Keratinocyte (primary cell): Measurements from ENCODE around the gene ARAF. TPM values are rescaled to one million over a fixed set of nuclear protein-coding genes. Genes with fewer than 3 reads are reported as not detected.

Source experiments
- DNase-seq: peaks from one replicate; pipeline ENCODE4 v3.0.0-alpha.2; 2011; ENCODE audit warnings: low read depth, missing footprints, low spot score
- FAIRE-seq: peaks from 2 replicates; lab custom pipeline; 2011; peaks lifted over from hg19 to GRCh38; lab: Jason Lieb, UNC
- H2AFZ ChIP-seq: 2 replicates; pipeline ENCODE4 v1.6.0; 2012; ENCODE audit warnings: low read length, control low read depth, inconsistent platforms; ENCODE audit not compliant: control insufficient read depth
- H3K27ac ChIP-seq: 2 replicates; pipeline ENCODE4 v1.5.1; 2011; ENCODE audit warnings: low read length; ENCODE audit not compliant: control insufficient read depth, insufficient read depth
- H3K27me3 ChIP-seq: 3 replicates; pipeline ENCODE4 v1.6.0; 2011; ENCODE audit warnings: low read length; ENCODE audit not compliant: control insufficient read depth, insufficient read depth; ENCODE audit errors: extremely low read depth
- H3K36me3 ChIP-seq, 2 experiments: 2 replicates in 1 of 2; 3 replicates in 1 of 2; pipeline ENCODE4 v1.5.1; 2011; ENCODE audit warnings: low read length in 2 of 2, mild to moderate bottlenecking in 1 of 2; ENCODE audit not compliant: control insufficient read depth in 2 of 2, insufficient read depth in 2 of 2; ENCODE audit errors: extremely low read depth in 1 of 2
- H3K4me1 ChIP-seq: 3 replicates; pipeline ENCODE4 v1.5.1; 2011; ENCODE audit warnings: low read length; ENCODE audit not compliant: control insufficient read depth, insufficient read depth; ENCODE audit errors: extremely low read depth
- H3K4me2 ChIP-seq: 3 replicates; pipeline ENCODE4 v1.6.0; 2011; ENCODE audit warnings: low read depth, low read length; ENCODE audit not compliant: control insufficient read depth, insufficient read depth; ENCODE audit errors: extremely low read depth
- H3K4me3 ChIP-seq, 3 experiments: fragments of 200-600 bp in 1 of 3; sonication (generic) in 1 of 3; 2 replicates in 2 of 3; 3 replicates in 1 of 3; pipeline ENCODE4 v1.5.1; 2011 to 2016; ENCODE audit warnings: low read length in 3 of 3, mild to moderate bottlenecking in 3 of 3, control low read depth in 2 of 3, inconsistent platforms in 1 of 3, low read depth in 1 of 3, mixed read lengths in 1 of 3, mixed run types in 1 of 3, moderate library complexity in 1 of 3; ENCODE audit not compliant: control insufficient read depth in 2 of 3, insufficient read depth in 2 of 3; ENCODE audit errors: extremely low read depth in 1 of 3
- H3K79me2 ChIP-seq: 2 replicates; pipeline ENCODE4 v1.6.0; 2012; ENCODE audit warnings: low read length; ENCODE audit not compliant: control insufficient read depth, insufficient read depth
- H3K9ac ChIP-seq: 3 replicates; pipeline ENCODE4 v1.6.0; 2011; ENCODE audit warnings: low read length; ENCODE audit not compliant: control insufficient read depth, insufficient read depth; ENCODE audit errors: extremely low read depth
- H3K9me1 ChIP-seq: 3 replicates; pipeline ENCODE4 v1.6.0; 2011; ENCODE audit warnings: low read length; ENCODE audit not compliant: control insufficient read depth, insufficient read depth; ENCODE audit errors: extremely low read depth
- H3K9me3 ChIP-seq: 2 replicates; pipeline ENCODE4 v1.5.1; 2012; ENCODE audit warnings: low read depth, low read length; ENCODE audit not compliant: control insufficient read depth
- H4K20me1 ChIP-seq: 3 replicates; pipeline ENCODE4 v1.6.0; 2011; ENCODE audit warnings: low read length; ENCODE audit not compliant: control insufficient read depth, insufficient read depth; ENCODE audit errors: extremely low read depth
- CTCF ChIP-seq, 3 experiments: IDR thresholded peaks in 1 of 3; conservative IDR thresholded peaks in 1 of 3; optimal IDR thresholded peaks in 1 of 3; 2 replicates in 2 of 3; 3 replicates in 1 of 3; pipeline versions ENCODE3 to v1.5.1; 2011; ENCODE audit warnings: low read length in 3 of 3, mild to moderate bottlenecking in 3 of 3, moderate library complexity in 2 of 3, control low read depth in 1 of 3, inconsistent platforms in 1 of 3; ENCODE audit not compliant: insufficient read depth in 2 of 3; ENCODE audit errors: extremely low read depth in 1 of 3
- EZH2 ChIP-seq: IDR thresholded peaks from one replicate; pipeline ENCODE4 v1.6.1; 2012; ENCODE audit warnings: inconsistent platforms, mild to moderate bottlenecking, low read length, moderate library complexity
- dilution Hi-C: fragments of 300-500 bp; cut with MboI; formaldehyde crosslinking; loops from one replicate; pipeline ENCODE4 v1.7.0; 2020; ENCODE audit warnings: low sequenced_read_pairs; ENCODE audit not compliant: extremely low pct_ligation_motif_present
- polyA plus RNA-seq, 5 experiments: library from polyadenylated mRNA; depleted of rRNA in 3 of 5; stranded (reverse) in 3 of 5; stranded (forward) in 1 of 5; unstranded in 1 of 5; fragments of >200 nt; gene quantifications; 1 replicate in 1 of 5; 2 replicates in 3 of 5; 3 replicates in 1 of 5; pipeline versions ENCODE4 v1.2.1 to v1.2.3, GENCODE V29; 2011 to 2012; ENCODE audit warnings: missing spikeins in 2 of 5, low read depth in 1 of 5, low replicate concordance in 1 of 5

ARAF gene
- polyA plus RNA-seq, 1 donor (not counting 4 experiments of a cell fraction or from before 2014, with no cell fraction given), result 21.3 TPM

DNA sequence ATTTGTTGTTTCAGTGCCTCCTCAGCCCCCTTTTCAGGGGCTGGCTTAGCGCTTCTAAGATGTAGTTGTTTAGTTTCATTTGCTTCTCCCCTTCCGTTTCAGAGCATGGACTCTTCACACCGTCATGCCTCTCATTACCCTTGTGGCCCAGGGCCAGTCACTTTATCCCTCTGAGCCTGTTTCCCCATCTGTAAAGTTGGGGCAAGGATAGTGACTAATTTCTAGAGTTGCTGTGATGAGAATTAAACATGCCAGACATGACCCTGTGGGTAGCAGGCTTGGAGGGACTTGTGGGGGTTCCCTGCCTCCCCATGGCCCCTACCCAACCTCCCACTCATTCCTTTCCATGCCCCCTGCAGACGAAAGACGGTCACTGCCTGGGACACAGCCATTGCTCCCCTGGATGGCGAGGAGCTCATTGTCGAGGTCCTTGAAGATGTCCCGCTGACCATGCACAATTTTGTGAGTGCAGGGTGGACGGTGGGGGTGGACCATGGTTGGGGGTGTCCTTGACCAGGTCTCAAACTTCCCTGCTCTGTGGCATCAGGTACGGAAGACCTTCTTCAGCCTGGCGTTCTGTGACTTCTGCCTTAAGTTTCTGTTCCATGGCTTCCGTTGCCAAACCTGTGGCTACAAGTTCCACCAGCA is 3.6 kb downstream of the ARAF start:
- Histone ChIP-seq H3K79me2 (peaks cover 15% of the 10 kb centered on the region), H3K4me2 (no peak overlapping the region), H4K20me1 (no peaks in the 10 kb centered on the region), H3K4me1 (peaks cover 4% of the 10 kb centered on the region), H3K36me3 (peaks cover 3 to 4% of the 10 kb centered on the region in 2 experiments), H3K9ac (no peak overlapping the region), H3K4me3 (no peak overlapping the region), H3K27me3 (no peaks in the 10 kb centered on the region), H3K27ac (peak overlapping the region; percentile 39), H3K9me3 (no peaks in the 10 kb centered on the region), H3K9me1 (no peaks in the 10 kb centered on the region), H2AFZ (no peak overlapping the region)
- dilution Hi-C loops, result no loop called here
- TF ChIP-seq CTCF (optimal IDR thresholded peaks at IDR 0.05 in 1 of 3, IDR thresholded peaks at IDR 0.05 in 1 of 3, conservative IDR thresholded peaks at IDR 0.05 in 1 of 3; ENCODE audit: extremely low read depth in 1 of 3, insufficient read depth in 2 of 3, low read length in 3 of 3), result no peak
- TF ChIP-seq EZH2, result no peak
- FAIRE-seq (no peak), DNase-seq (no peak)

DNA sequence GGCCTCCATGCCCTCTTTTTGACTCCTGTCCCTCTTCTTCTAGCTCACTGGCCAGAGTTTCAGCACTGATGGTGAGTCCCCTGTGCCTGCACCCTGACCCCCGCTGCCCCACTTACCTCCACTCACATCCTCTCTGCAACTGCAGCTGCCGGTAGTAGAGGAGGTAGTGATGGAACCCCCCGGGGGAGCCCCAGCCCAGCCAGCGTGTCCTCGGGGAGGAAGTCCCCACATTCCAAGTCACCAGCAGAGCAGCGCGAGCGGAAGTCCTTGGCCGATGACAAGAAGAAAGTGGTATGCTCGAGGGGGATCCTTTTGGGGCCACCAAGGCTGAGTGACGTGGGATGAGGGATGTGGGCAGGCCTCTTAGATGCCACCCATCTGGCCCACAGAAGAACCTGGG is 5.8 kb downstream of the ARAF start:
- H3K9me1 ChIP-seq, result no peaks in the 10 kb centered on the region
- no peaks in the 10 kb centered on the region for H3K27me3 ChIP-seq
- DNase-seq (no peak), FAIRE-seq (no peak)
- peaks cover 3% of the 10 kb centered on the region for H3K4me1 ChIP-seq
- TF ChIP-seq EZH2, result no peak
- TF ChIP-seq CTCF (optimal IDR thresholded peaks at IDR 0.05 in 1 of 3, IDR thresholded peaks at IDR 0.05 in 1 of 3, conservative IDR thresholded peaks at IDR 0.05 in 1 of 3; ENCODE audit: extremely low read depth in 1 of 3, insufficient read depth in 2 of 3, low read length in 3 of 3), result no peak
- H3K27ac ChIP-seq, result no peak overlapping the region
- H3K4me3 ChIP-seq, result no peak overlapping the region
- no peak overlapping the region for H3K9ac ChIP-seq
- no peak overlapping the region for H3K4me2 ChIP-seq
- H4K20me1 ChIP-seq, result no peaks in the 10 kb centered on the region
- H3K36me3 ChIP-seq, result peaks cover 4% of the 10 kb centered on the region in 2 experiments
- peaks cover under 1% of the 10 kb centered on the region for H3K9me3 ChIP-seq
- dilution Hi-C loops, result no loop called here
- peaks cover 11% of the 10 kb centered on the region for H3K79me2 ChIP-seq
- no peak overlapping the region for H2AFZ ChIP-seq
